T-helper 2 cell treated with Interferon-gamma antibody and Interleukin-4, amounts not matched to agents 5 μg/mL and 100 μg/mL, for 36 hours (primary cell): ENCODE data around the gene TLN1.

Source experiments
- DNase-seq: peaks from one replicate; pipeline ENCODE4 v3.0.0; 2021; ENCODE audit warnings: low spot score
- H3K27ac Mint-ChIP-seq: one replicate; pipeline ENCODE4 v1.8.0; 2021; ENCODE audit warnings: mild to moderate bottlenecking, mixed read lengths
- H3K27me3 Mint-ChIP-seq: one replicate; pipeline ENCODE4 v1.8.0; 2021; ENCODE audit warnings: low read depth, mixed read lengths
- H3K36me3 Mint-ChIP-seq: one replicate; pipeline ENCODE4 v1.8.0; 2021; ENCODE audit warnings: low read depth, mixed read lengths
- H3K4me1 Mint-ChIP-seq: one replicate; pipeline ENCODE4 v1.8.0; 2021; ENCODE audit warnings: low read depth, mixed read lengths
- H3K4me3 Mint-ChIP-seq: one replicate; pipeline ENCODE4 v1.8.0; 2022; ENCODE audit warnings: mild to moderate bottlenecking, moderate library complexity, mixed read lengths
- H3K9me3 Mint-ChIP-seq: one replicate; pipeline ENCODE4 v1.8.0; 2021; ENCODE audit warnings: mixed read lengths

The TLN1 gene

DNA sequence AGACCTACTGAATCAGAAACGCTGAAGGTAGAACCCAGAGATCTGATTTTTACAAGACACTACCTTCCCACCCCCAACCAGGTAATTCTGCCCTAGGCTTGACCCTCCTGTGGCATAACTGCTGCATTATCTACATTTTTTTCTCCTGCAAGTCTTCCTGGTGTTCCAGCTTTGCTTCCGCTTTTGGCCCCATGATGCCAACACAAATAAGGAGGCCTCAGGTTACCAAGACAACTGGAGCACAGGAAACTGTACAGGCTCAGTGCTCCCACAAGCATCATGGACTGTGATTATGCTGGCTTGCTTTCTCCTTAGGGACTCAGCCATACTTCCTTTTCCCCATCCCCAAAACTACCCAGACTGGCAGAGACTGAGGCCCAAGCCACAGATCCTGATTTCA, 28.7 kb upstream of the TLN1 start:
- Mint-ChIP-seq H3K4me3 (no peak overlapping the region), H3K36me3 (peaks cover 11% of the 10 kb centered on the region), H3K4me1 (peaks cover 31% of the 10 kb centered on the region), H3K27me3 (no peaks in the 10 kb centered on the region), H3K27ac (no peak overlapping the region), H3K9me3 (no peaks in the 10 kb centered on the region)
- DNase-seq = no peak

- Mint-ChIP-seq H3K4me3 (no peak overlapping the region), H3K9me3 (no peaks in the 10 kb centered on the region), H3K27ac (no peak overlapping the region), H3K27me3 (no peaks in the 10 kb centered on the region), H3K4me1 (peaks cover 31% of the 10 kb centered on the region), H3K36me3 (peaks cover 11% of the 10 kb centered on the region)
- no peak for DNase-seq
Observed at GRCh38 chr9:35759795-35760194, 27.8 kb upstream of the TLN1 start.

GRCh38 chr9:35758475-35759050, 26.6 kb upstream of the TLN1 start:
- peak overlapping the region; percentile 72 for H3K4me3 Mint-ChIP-seq

DNA sequence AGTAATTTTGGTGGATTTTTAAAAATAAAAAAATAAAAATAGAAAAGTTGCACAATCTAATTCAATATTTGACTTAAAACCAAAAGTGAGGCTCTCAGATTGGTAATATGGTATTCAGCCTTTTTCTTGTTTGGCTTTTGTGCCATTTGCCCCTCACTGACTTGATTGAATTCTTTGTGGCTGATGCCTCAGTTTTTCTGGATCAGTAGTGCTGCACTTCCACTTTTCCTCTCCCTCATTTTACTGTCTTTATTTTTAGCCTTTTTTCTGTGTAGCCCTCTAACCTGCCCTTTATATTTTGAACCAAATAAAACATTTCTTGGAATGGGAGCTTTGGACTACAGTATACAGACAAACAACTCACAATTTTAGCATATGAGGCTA, 25.9 kb upstream of the TLN1 start:
- no peak for DNase-seq
- H3K4me3 Mint-ChIP-seq = peak overlapping the region; percentile 97
- H3K27ac Mint-ChIP-seq = peak overlapping the region; percentile 68
- peaks cover 31% of the 10 kb centered on the region for H3K4me1 Mint-ChIP-seq
- no peaks in the 10 kb centered on the region for H3K27me3 Mint-ChIP-seq
- H3K36me3 Mint-ChIP-seq = peaks cover 16% of the 10 kb centered on the region
- H3K9me3 Mint-ChIP-seq = no peaks in the 10 kb centered on the region

More at GRCh38 chr9:35758475-35759050, 26.6 kb upstream of the TLN1 start:
- Mint-ChIP-seq H3K9me3 (no peaks in the 10 kb centered on the region), H3K27me3 (no peaks in the 10 kb centered on the region), H3K36me3 (peaks cover 11% of the 10 kb centered on the region), H3K27ac (peak overlapping the region; percentile 44), H3K4me1 (peaks cover 31% of the 10 kb centered on the region)
- DNase-seq = no peak

DNA sequence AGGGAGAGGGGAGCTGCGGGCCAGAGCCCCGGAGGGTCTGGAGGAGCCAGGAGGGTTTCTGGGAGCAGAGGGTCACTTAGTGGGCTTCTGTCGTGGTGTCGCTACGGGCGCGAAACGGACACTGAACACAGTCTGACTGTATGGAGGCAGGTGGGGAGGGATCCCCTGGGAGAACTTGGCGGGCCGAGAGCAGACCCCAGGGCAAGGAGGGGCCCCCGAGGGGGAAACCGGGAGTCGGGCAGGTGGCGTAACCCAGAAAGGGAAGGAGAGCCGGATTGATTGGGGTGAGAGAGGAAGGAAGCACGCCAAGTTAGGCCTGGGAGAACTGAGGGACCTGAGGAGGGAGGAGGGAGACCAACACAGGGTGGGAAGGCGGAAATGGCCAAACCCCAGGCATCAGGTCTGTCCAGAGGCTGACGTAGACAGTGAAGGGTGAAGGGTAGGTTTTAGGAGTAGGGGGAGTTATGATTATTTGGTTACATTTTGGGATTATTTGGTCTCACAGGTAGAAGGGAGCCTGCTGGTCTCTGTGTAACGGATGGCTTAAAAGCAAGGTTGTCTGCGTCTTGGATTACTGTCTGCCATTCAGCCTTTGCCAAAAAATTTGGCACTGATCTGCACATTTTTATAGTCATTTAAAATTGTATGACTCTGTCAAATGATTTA, 25.4 kb upstream of the TLN1 start:
- H3K9me3 Mint-ChIP-seq = no peaks in the 10 kb centered on the region
- H3K36me3 Mint-ChIP-seq = peaks cover 21% of the 10 kb centered on the region
- H3K4me3 Mint-ChIP-seq = peak overlapping the region; percentile 97
- H3K27me3 Mint-ChIP-seq = no peaks in the 10 kb centered on the region
- peaks cover 34% of the 10 kb centered on the region for H3K4me1 Mint-ChIP-seq
- peak; percentile 25 for DNase-seq
- peak overlapping the region; percentile 88 for H3K27ac Mint-ChIP-seq

DNA sequence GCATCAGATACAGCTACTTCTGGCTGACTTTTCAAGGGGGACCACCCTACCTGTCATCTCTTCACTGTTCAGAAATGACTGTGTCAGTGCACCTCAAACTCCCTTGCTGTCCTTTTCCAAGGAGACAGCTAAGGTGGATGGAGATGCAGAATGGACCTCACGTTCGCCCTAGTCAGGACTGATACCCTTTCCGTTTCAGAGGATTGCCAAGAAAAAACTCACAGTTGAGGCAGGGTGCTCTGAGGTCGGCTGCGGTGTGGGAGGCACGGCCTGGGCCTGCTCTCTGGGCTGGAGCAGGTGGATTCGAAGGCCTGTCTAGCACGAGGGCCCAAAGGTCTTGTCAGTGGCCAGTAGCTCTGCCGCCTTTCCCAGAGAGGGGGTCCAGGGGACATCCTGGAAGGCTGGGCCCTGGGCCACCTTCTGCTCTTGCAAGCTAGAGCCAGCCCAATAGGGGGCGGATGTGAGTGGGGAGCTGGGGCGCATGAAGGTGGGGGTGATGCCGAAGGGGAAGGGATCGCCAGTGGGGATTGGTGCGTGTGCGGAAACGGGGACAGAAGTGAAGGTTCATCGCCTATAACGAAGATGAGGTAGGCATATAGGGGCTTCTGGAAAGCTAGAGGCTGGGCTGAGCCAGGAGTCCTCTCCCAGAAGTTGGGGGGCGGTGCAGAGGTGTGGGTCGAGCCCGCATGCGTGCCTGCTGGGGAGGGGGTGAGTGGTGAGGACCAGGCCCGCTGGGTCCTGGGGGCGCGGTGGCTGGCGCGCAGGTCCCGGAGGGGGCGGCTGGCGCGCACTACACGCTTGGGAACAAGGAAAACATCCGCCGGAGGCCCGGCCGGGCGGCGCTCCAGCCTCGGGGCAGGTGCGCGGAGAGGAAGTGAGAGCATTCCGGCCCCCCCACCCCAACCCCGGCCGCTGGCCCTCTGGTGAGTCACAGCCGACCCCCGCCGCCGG, 24.6 kb upstream of the TLN1 start:
- DNase-seq = peak; percentile 73
- H3K27me3 Mint-ChIP-seq = no peaks in the 10 kb centered on the region
- H3K36me3 Mint-ChIP-seq = peaks cover 24% of the 10 kb centered on the region
- H3K27ac Mint-ChIP-seq = peak overlapping the region; percentile 98
- H3K4me1 Mint-ChIP-seq = peaks cover 37% of the 10 kb centered on the region
- no peaks in the 10 kb centered on the region for H3K9me3 Mint-ChIP-seq
- peak overlapping the region; percentile 97 for H3K4me3 Mint-ChIP-seq

GRCh38 chr9:35755071-35755470, 23.1 kb upstream of the TLN1 start:
- Mint-ChIP-seq H3K9me3 (no peaks in the 10 kb centered on the region), H3K4me3 (no peak overlapping the region), H3K4me1 (peaks cover 34% of the 10 kb centered on the region), H3K27me3 (no peaks in the 10 kb centered on the region), H3K36me3 (peaks cover 22% of the 10 kb centered on the region), H3K27ac (no peak overlapping the region)
- DNase-seq = no peak

- Mint-ChIP-seq H3K36me3 (peaks cover 22% of the 10 kb centered on the region), H3K4me3 (no peak within 1 kb of the TSS), H3K27me3 (no peaks in the 10 kb centered on the region), H3K27ac (no peak within 1 kb of the TSS), H3K9me3 (no peaks in the 10 kb centered on the region), H3K4me1 (peaks cover 34% of the 10 kb centered on the region)
- no peak for DNase-seq
Observed at GRCh38 chr9:35754264-35754663, 22.3 kb upstream of the TLN1 start, which contains the start of gene MSMP. MSMP (minus strand) TSS chr9:35754276; CDS start chr9:35754129, 147 bp downstream.

GRCh38 chr9:35753466-35753865, 21.5 kb upstream of the TLN1 start:
- no peak overlapping the region for H3K4me3 Mint-ChIP-seq
- no peaks in the 10 kb centered on the region for H3K9me3 Mint-ChIP-seq
- no peaks in the 10 kb centered on the region for H3K27me3 Mint-ChIP-seq
- DNase-seq = no peak
- peaks cover 28% of the 10 kb centered on the region for H3K4me1 Mint-ChIP-seq
- H3K27ac Mint-ChIP-seq = no peak overlapping the region
- peaks cover 22% of the 10 kb centered on the region for H3K36me3 Mint-ChIP-seq

- H3K4me1 Mint-ChIP-seq = peaks cover 36% of the 10 kb centered on the region
- H3K27ac Mint-ChIP-seq = peak overlapping the region; percentile 88
- peak overlapping the region; percentile 95 for H3K4me3 Mint-ChIP-seq
- H3K9me3 Mint-ChIP-seq = no peaks in the 10 kb centered on the region
- DNase-seq = no peak
- H3K27me3 Mint-ChIP-seq = no peaks in the 10 kb centered on the region
- H3K36me3 Mint-ChIP-seq = peaks cover 29% of the 10 kb centered on the region
Observed at GRCh38 chr9:35750256-35750531, 18.2 kb upstream of the TLN1 start.

GRCh38 chr9:35749515-35750255, 17.7 kb upstream of the TLN1 start:
- peak; percentile 30 for DNase-seq
- Mint-ChIP-seq H3K27me3 (no peaks in the 10 kb centered on the region), H3K27ac (peak overlapping the region; percentile 88), H3K9me3 (no peaks in the 10 kb centered on the region), H3K36me3 (peaks cover 31% of the 10 kb centered on the region), H3K4me3 (peak overlapping the region; percentile 95), H3K4me1 (peaks cover 36% of the 10 kb centered on the region)

DNA sequence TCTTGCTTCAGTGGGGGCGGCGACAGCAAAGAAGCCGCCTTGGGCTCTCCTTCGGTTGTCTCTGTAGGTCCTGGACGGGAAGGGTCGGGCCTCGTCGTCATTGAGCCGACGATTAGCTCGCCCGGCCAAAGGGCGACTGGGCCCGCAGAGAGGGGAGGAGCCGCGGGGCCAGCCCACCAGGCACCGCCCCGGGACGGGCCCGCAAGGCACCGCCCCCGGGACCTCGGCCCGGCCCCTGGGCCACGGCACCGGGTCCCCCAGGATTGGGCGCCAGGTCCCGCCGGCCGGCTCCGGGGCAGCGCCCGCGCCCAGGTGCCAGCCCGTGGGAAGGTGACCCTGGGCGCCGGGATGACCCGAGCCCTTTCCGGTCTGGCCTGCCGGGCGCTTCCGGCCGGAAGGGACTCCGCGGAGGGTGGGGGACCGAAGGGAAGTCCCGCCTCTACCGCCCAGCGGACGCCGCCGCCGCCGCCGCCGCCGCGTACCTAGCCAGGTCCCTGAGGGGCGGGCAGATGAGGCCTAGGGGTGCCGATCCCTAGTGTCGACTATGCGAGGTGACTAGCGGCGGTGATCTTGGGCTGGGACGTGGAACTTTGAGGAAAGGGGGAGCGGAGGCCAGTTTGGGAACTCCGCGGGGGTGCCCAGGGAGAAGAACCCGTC, 17.0 kb upstream of the TLN1 start, which contains the start of the genes GBA2 and RGP1:
GBA2 (minus strand) TSS at position 371 of the 657 bp plus-strand sequence. CDS start 524 bp downstream, outside the sequence.
RGP1 (plus strand) TSS at position 430 of the 657 bp plus-strand sequence. CDS start 469 bp downstream, outside the sequence.
- H3K27ac Mint-ChIP-seq = peak within 1 kb of the TSS; percentile 88
- DNase-seq = peak; percentile 76
- no peaks in the 10 kb centered on the region for H3K9me3 Mint-ChIP-seq
- H3K4me1 Mint-ChIP-seq = peaks cover 36% of the 10 kb centered on the region
- no peaks in the 10 kb centered on the region for H3K27me3 Mint-ChIP-seq
- H3K4me3 Mint-ChIP-seq = peak within 1 kb of the TSS; percentile 95
- H3K36me3 Mint-ChIP-seq = peaks cover 37% of the 10 kb centered on the region

DNA sequence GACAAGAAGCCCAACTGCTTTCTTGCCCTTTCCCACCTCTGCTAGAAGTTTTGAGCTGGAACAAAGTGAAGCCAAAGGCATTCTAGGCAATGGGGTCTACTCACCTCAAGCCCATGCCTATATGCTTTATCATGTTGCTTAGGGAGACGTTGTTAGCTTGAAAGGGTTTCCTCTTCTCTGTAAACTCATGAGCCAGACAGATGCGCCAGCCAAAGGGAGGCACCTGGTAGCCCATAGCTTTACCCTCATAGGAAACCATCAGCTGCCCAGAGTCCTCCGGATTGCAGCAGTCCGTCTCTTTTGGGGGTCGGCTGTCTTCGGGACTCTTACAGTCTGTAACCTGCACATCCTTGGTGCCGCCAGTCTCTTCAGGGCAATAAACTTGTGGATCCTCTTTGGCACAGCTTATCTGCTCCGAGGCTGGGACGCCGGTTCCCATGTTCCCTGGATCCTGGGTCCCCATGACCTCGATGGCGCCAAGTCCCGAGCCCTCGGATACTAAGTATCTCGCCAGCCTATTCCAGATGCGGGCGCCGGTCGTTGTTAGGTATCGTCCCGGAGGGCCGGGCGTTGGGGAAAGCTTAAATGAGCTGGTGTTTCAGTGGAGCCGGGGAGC, 16.4 kb upstream of the TLN1 start:
- Mint-ChIP-seq H3K27me3 (no peaks in the 10 kb centered on the region), H3K9me3 (no peaks in the 10 kb centered on the region), H3K4me1 (peaks cover 38% of the 10 kb centered on the region), H3K27ac (peak overlapping the region; percentile 68), H3K4me3 (peak overlapping the region; percentile 91), H3K36me3 (peaks cover 40% of the 10 kb centered on the region)
- DNase-seq = no peak
